Stomach (tissue), 4 donors: ENCODE data around the gene GET4.

Experiments
- CTCF ChIP-seq, 7 experiments: fragments of 450-650 bp in 4 of 7; fragments of 200-600 bp in 3 of 7; sonication (generic) in 3 of 7; IDR thresholded peaks; one replicate each; pipeline ENCODE4 v1.5.1; 2016 to 2019; ENCODE audit warnings: antibody characterized with exemption in 7 of 7, control low read depth in 2 of 7, mild to moderate bottlenecking in 1 of 7
- POLR2A ChIP-seq, 4 donors: fragments of 450-650 bp; IDR thresholded peaks; one replicate each; pipeline ENCODE4 v1.6.1; 2016; ENCODE audit warnings: antibody characterized with exemption in 4 of 4, control low read depth in 2 of 4, mild to moderate bottlenecking in 1 of 4, moderate library complexity in 1 of 4
- POLR2AphosphoS5 ChIP-seq, 3 donors: sonication (generic); formaldehyde crosslinking; IDR thresholded peaks; one replicate each; pipeline ENCODE4 v1.6.1; 2016; ENCODE audit warnings: antibody characterized with exemption in 3 of 3

DNA sequence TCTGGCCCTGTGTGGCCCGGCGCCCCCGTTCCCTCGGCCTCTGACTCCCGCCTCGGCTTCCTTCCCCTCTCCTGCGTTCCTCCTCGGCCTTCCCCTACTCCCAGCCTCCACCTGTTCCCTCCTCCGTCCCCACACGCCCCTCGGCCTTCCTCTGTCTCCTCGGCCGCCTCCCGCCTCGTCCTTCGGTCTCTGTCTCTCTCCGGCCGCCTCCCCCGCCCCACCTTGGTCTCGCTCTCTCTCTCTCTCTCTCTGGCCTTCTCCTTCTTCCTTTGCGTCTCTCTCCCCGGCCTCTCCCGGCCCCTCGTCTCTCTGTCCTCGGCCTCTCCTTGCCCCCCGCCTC, 588 bp downstream of the GET4 start:
- TF ChIP-seq POLR2AphosphoS5 (IDR thresholded peaks at IDR 0.05) (no peak), CTCF (IDR thresholded peaks at IDR 0.05) (no peak), POLR2A (IDR thresholded peaks at IDR 0.05) (no peak)
